GM10266 (cell line): ENCODE data around the gene C4BPA.
A peak's percentile ranks its signal among the peaks of the same experiment; 100 is the strongest.

Experiments used
- DNase-seq: peaks from one replicate; pipeline ENCODE4 v3.0.0; 2012; ENCODE audit errors: extremely low spot score
- CTCF ChIP-seq: IDR thresholded peaks from 2 replicates; pipeline ENCODE4 v1.5.1; 2012; ENCODE audit warnings: mild to moderate bottlenecking, low read depth; ENCODE audit not compliant: control insufficient read depth, insufficient read depth; ENCODE audit errors: missing control alignments

The C4BPA gene

GRCh38 chr1:207084701-207085180, 19.3 kb upstream of the C4BPA start:
- peak; percentile 50 for DNase-seq
- TF ChIP-seq CTCF, result peak; percentile 75

GRCh38 chr1:207085887-207086286, 18.1 kb upstream of the C4BPA start:
- TF ChIP-seq CTCF, result no peak
- no peak for DNase-seq

- TF ChIP-seq CTCF, result no peak
- no peak for DNase-seq
Observed at GRCh38 chr1:207088161-207088560, 15.9 kb upstream of the C4BPA start.

- TF ChIP-seq CTCF, result no peak
- DNase-seq, result peak; percentile 13
Observed at GRCh38 chr1:207088701-207089626, 15.1 kb upstream of the C4BPA start, which contains the start of gene C4BPB. Gene C4BPB (plus strand): TSS chr1:207088860. CDS start chr1:207089532, 672 bp downstream.

GRCh38 chr1:207089627-207090355, 14.2 kb upstream of the C4BPA start:
- no peak for TF ChIP-seq CTCF
- DNase-seq, result no peak

- no peak for DNase-seq
- TF ChIP-seq CTCF, result no peak
Observed at GRCh38 chr1:207091200-207091908, 12.7 kb upstream of the C4BPA start.

GRCh38 chr1:207093944-207094343, 10.1 kb upstream of the C4BPA start:
- DNase-seq, result no peak

More at GRCh38 chr1:207093944-207094343, 10.1 kb upstream of the C4BPA start:
- TF ChIP-seq CTCF, result no peak
